ENCODE results near the gene EPB42.

DNA sequence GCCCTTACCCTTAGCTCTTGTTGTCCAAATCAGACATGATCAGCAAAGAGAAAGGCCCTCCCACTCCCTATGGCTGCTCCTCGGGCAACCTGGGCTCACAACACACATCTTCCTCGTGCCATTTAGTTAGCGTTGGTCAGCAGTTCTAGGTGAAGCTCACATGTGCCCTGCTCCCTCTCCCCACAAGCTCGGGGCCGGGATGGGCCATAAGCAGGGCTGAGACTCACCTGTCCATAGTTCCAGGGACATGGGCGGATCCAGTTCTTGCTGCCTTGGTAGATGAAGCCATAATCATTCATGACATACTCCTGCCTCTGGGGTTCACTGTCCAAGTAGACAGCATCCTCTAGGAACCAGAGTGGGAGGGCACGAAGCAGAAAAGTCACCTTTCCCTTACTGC is 35.5 kb upstream of the EPB42 start:
- TF ChIP-seq CTCF (IDR thresholded peaks at IDR 0.05) (no peak), POLR2A (IDR thresholded peaks at IDR 0.05) (no peak)

Data from right lobe of liver (tissue), 4 donors.